ENCODE measurements around the gene IFRD2.
A peak's percentile ranks its signal among the peaks of the same experiment; 100 is the strongest.

Gene IFRD2, protein sequence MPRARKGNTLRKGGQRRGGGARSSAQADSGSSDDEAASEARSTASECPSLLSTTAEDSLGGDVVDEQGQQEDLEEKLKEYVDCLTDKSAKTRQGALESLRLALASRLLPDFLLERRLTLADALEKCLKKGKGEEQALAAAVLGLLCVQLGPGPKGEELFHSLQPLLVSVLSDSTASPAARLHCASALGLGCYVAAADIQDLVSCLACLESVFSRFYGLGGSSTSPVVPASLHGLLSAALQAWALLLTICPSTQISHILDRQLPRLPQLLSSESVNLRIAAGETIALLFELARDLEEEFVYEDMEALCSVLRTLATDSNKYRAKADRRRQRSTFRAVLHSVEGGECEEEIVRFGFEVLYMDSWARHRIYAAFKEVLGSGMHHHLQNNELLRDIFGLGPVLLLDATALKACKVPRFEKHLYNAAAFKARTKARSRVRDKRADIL

DNA sequence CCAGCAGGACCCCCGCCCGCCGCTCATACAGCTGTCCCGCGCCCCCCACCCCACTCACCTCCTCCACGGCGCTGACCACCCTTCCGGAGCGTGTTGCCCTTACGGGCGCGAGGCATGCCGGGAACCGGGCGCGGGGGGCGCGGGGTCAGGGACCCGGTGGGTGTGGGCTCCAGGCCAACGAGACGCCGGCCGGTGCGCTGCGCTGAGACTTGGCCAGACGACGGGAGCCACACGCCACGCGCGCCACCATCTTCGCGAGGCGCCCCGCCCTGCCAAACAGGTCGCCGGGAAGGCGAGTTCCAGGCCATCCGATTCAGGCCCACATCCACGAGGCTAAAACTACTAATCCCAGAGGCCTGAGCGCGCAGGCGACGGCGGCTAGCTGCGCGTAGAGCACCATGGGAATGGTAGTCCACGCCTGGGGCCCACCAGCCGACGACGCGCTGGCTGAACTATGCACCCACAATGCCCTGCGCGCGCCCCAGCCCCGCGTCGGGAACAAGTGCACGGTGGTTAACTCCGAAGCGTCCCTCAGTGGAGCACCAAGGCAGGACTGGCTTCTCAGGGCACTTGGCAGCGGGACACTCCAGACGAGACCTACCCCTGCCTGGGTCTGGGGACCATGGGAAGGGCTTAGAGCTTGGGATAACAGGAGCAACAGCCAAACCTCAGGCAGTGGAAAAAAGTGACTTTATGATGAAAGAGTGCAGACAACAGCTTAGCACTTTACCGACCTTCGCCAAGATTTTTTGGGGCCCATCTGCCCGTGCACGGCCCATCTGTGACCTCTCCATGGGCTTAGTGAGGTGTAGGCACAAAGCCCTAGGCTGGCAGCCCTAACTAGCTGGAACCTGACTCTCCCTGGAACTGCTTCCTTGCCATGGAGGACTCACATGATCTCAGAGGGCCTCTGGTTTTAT is at the start of gene IFRD2:
Gene IFRD2, minus strand, starts transcription at position 271 of the 920 bp plus-strand sequence. Its CDS starts 155 bp downstream, at position 116.
- DNase-seq: peak; percentile 93 to 97

DNA sequence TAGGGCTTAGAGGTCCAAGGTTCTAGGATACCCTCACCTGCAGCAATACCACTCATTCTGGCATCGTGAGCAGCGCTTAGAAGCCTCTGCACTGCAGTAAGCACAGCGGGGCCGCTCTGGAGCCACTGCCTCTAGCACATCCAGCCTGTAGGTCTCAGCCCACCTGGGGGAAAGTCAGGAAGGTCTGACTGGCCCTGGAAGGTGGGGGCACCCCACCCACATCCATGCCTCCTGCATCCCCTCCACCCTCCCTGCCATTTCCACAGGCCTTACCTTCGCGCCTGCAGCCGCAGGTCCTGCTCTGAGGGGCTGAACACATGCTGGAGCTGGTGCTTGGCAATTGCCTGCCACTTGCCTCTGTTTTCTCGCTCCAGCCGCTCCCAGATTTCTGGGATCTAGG is 49.3 kb upstream of the IFRD2 start:
- no peak for DNase-seq

DNA sequence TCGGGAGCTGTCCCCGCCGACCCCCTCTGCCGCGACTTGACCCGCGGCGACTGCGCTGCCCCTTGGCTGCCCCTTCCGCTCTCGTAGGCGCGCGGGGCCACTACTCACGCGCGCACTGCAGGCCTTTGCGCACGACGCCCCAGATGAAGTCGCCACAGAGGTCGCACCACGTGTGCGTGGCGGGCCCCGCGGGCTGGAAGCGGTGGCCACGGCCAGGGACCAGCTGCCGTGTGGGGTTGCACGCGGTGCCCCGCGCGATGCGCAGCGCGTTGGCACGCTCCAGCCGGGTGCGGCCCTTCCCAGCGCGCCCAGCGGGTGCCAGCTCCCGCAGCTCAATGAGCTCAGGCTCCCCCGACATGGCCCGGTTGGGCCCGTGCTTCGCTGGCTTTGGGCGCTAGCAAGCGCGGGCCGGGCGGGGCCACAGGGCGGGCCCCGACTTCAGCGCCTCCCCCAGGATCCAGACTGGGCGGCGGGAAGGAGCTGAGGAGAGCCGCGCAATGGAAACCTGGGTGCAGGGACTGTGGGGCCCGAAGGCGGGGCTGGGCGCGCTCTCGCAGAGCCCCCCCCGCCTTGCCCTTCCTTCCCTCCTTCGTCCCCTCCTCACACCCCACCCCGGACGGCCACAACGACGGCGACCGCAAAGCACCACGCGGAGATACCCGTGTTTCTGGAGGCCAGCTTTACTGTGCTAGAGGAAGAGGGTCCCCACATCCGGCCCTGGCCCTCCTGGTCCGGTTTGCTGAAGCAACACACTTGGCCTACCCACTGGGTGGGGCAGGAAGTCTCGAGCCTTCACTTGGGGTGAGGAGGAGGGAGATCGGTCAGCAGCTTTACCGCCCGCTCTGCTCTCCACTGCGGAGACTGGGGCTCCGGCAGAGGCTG is 48.5 kb upstream of the IFRD2 start, which contains the start of gene RASSF1:
Gene RASSF1, minus strand, starts transcription at position 389 of the 882 bp plus-strand sequence. Its CDS starts 31 bp downstream, at position 358.
- no peak for DNase-seq

DNA sequence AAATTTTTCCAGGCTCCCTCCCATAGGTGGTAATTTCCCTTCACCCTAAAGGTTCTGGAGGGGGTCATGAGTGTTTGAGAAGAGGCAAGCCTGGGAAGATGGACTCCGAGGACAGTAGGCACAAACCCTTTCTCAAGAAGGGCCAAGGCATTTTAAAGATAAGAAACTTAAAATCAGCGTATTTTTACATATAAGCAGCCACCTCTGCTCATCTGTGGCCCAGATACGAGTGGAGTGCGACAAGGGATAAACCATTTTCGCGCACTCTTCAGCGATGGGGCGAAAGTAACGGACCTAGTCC is 47.9 kb upstream of the IFRD2 start:
- DNase-seq: no peak

DNA sequence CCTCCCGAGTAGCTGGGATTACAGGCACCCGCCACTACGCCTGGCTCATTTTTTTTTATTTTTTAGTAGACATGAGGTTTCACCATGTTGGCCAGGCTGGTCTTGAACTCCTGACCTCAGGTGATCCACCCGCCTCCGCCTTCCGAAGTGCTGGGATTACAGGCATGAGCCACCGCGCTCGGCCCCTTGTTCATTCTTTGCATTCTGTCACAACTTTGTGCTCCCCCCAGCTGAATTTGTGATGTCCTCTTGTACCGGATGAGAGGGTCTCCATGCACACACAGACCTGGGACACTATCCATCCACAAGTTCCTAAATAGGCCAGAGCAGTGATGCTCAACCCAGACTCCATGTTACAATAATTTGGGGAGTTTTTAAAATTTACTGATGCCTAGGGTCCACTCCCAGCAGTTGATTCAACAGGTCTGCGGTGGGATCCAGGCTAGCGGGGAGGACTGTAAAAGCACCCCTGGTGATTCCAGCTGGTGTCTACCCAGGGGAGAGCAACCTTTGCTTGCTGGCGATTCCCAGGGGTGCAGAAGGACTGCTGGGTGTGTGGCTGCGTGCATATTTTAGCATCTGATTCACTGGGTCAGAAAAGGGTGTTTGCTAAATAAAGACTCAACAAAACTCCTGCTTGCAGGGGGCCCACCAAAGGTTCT is 47.4 kb upstream of the IFRD2 start:
- DNase-seq: no peak

DNA sequence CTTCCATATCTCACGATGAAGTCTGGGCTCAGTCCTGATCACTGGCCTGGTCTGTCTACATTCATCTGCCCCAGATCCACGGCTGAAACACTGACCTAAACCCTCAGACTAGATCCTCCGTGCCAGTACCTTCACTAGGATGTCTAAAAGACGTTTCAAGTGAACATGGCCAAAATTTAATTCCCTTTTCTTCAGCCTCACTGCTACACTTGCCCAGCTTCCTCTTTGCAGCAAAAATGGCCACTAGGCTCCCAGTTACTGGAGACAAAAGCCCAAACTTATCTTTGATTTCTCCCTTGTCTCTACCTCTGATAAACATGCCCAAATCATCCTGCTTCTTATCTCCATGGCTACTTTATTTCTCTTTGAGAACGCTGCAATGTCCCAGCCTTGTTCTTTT is 46.7 kb upstream of the IFRD2 start:
- no peak for DNase-seq

DNA sequence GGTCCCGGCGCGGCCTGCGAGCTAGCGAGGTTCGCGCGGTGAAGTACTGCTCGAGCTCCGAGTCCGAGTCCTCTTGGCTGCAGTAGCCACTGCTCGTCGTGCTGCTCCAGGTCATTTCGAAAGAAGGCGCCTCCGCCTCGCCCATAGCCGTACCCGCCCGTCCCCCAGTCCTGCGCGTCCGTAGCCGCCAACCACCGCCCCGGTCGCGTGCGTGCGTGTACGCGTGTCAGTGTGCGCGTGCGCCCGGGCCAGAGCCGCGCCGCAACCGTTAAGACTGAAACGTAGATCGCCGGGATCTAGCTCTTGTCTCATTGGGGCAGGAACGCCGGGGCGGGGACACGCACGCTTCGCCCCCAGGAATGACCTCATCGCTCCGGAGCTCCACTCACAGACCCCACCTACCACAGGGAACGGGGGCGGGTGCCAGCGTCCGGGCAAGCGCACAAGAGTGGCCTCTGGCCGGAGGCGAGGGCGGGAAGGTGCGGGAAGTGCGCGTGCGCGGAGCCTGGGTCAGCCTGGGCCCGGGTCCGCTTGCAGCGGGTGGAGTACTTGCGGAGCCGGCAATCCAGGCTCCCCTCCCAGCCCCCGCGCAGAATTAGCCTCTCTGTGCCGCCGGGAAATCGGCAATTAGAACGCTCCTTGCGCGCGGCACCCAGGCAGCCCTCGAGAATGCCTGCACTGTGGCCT is 45.1 kb upstream of the IFRD2 start:
- DNase-seq: peak; percentile 94 to 98

DNA sequence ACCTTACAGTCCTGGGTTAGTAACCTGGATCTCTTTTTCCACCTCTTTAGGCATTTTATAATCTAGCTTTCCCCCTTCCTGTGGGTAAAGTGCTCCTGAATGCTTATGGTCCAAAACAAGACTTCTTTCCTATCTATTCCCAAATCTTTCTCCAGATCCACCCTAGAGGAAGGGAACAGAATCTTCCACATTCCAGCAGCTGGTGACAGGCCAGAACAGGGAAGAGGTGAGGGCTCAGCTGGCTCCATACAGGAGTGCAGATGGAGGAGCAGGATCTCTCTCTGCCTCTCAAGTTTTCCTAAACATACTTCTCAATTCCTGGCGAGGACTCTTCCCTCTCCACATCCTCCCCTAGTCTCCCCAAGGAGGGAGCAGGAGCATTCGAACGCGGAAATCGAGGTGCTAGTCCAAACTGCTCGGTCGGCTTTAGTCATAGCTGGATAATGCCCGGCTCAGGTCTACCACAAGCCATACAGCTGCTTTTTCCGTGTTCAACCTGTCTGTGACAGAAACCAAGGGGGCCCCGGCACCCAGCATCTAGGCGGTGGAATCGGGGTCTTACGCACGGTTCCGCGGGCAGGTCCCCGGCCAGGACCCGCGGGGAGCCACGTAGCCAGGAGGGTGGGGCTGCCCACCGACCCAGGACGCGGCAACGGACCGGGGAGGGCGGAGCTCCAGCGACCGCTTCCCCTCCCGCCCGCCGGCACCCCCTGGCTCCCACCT is 44.4 kb upstream of the IFRD2 start:
- no peak for DNase-seq

DNA sequence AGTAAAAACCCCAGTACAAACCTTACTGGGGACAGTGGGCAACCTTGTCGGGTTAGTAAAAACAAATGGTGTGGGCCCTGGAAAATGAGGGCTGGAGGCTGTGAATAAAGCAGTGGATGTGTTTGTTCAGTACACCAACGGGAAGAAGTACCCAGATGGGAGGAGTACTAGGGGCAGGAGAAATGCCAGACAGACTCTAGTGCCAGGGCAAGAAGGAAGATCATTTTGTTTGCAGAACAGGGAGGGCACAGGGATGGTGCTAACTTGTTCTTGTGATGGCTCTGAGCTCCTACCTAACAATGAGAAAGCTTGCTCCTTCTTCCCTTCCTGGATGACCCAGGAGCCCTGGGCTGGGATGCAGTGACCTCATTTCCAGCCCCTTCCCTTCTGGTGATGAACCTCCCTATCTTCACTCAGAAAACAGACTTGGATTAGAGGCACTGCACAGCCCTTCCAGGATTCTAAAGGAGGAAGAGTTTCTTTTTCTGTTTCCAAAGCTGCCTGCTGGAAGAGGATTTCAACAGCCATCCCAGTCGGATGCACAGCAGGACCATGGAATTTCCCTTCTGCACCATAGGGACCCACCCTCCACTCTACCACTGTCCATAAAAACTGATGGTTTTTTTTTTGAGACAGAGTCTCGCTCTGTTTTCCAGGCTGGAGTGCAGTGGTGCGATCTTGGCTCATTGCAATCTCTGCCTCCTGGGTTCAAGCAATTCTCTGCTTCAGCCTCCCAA is 42.3 kb upstream of the IFRD2 start:
- DNase-seq: no peak

DNA sequence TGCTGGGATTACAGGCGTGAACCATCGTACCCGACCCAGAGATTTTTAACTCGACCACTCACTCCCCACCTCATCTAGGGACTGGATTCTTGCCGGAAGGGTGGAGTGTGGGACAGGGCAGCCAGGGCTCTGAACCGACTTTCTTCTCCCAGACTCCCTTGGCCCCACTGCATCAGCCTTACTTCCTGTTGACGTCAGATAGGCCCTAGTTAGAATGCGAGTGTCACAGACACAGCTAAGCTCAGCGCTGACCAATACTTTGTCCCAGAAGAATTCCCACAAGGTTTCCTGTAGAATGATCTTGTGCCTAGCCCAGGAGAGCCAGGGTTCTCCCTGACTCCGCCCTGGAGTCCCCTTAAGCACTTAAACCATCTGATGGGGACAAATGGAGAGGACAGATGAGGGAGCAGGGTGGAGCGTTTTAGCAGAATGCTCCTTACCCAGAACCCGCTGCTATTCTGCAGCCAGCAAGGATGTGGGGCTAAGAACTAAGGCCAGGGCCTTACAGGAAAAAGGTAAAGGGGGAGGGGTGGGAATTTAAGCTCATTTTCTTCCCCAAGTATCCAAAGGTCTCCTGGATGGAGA is 41.6 kb upstream of the IFRD2 start:
- DNase-seq: no peak

DNA sequence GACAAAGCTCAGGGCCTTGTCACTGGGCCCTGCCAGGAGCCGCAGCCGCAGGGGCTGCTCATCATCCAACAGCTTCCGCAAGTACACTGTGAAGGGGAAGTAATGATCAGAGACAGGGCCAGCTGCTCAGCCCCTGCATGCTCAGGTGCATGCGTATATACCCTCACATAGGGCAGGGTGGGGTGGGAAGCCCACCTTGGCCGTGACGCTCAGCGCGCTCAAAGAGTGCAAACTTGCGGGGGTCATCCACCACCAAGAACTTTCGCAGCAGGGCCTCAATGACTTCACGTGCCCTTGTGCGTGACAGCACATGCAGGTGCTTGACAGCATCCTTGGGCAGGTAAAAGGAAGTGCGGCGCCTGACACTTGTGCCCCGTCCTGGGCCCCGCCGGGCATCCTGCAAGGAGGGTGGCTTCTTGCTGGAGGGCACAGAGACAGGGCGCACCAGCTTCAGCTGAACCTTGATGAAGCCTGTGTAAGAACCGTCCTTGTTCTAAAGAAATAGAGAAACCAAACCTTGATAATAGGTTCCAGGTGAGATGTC is 39.2 kb upstream of the IFRD2 start:
- no peak for DNase-seq

DNA sequence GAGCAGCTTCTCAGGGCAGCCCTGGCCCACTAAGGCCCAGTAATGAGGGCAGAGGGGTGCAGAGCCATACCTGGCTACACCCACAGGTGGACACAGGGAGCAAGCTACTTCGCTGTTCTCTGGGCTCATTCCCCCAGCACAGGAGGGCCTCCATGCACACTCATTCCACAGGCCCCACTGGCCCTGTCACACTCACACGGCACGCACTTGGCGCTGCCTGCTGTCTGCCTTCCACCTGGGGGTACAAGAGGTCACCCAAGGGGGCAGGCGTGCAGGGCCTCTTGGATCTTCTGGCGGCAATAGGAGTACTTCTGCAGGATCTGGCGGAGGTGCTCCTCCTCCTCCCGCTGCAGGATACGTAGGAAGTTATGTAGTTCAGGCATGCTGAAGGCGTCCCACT is 38.1 kb upstream of the IFRD2 start:
- DNase-seq: no peak

DNA sequence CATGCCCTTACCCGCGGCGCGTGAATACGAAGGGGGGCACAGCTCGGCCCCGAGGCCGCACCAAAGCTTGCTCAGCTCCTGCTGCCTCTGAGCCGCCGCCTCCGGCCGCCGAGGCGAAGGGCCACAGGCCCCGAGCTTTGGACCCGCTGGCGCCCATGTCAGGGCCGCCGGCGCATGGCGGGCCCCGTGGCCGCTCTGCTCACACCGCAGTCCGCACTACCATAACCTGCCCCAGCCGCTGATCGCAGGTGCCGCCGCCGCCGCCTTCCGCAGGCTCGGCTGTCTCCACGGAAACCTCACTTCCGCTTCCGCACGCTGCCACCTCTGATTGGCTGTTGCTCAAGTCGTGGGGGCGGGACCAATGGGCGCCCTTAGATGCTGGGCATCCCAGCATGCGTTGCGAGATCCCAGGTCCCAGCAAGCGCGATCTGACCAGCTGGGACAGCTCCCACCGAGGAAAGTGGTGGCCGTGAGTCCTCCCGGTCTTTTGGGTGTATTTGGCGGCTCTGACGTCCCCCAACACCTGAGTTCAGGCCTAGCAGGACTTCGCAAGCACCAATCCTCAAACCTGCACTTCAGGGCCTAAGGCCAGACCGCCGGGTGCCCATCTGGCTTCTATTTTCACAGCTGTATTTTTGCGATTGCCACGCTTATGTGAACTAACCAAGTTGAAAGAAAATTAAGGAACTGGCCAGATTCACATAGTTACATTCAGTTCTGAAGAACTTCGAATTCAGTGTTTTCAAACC is 35.9 kb upstream of the IFRD2 start, which contains the start of gene TUSC2:
Gene TUSC2, minus strand, starts transcription at position 281 of the 749 bp plus-strand sequence. Its CDS starts 124 bp downstream, at position 157.
- peak; percentile 94 to 95 for DNase-seq

DNA sequence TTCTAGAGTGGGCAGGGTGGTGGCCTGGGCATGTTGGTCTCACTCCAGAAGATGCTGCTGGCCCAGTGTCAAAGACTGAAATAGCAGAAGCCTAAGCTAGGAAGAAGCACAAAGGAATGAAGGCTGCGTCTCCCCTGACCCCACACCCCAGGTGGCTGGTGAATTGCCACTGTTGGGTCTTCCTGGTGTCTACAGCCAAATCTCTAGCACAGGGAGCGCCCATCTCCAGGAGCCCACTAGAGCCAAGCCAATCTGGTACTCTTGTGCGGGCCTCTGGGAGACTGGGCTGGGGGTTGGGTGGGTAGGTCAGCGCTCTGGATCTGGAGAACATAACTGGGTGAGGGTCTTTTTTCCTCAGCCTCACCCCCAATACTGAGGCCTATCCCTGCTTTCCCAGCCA is 34.9 kb upstream of the IFRD2 start:
- DNase-seq: no peak

DNA sequence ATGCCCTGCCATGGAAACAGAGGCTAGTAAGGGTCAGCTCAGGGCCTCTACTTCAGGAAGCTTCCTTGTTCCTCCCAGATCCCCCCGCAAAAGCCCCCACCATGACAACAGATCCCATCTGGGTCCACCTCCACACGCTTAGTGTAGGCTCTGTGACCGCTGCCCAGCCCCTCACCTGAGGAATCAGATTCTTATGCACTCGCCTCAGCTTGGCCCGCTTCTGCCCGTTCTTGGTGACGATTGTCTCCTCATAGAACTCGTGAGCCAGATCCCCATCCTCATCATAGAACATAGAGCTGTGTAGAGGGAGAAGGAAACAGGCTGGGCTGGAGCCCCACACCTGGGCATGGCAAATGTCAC is 33.9 kb upstream of the IFRD2 start:
- no peak for DNase-seq

DNA sequence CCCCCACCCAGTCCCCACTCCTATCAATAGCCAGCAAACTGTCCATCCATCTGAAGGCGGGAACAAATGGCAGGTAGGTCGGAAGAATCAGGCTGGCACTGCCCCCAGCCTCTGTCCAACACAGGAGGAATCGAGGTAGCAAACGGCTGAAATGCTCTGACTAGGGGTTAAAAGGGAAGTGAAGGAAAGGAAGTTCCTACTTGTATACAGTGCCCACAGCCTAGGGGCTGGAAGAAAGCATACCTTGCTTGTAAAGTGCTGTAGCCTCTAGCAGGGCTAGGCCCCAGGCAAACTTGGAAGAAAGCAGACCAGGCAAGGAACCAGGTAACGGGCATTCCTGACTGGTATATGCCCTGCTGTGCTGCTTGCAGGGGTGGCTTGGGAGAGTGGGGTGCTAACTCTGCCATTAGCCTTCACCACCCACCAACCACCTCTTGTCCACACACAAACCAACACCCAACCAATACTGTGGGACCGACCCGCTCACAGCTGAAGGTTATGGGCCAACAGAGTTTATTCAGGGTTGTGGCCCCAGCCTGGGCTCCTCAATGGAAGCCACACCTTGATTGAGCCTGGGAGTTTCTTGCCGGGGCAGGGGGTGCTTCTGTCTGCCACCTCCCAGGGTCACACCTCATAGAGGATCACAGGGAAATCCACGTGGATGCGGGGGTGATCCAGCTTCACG is 33.4 kb upstream of the IFRD2 start:
- no peak for DNase-seq

DNA sequence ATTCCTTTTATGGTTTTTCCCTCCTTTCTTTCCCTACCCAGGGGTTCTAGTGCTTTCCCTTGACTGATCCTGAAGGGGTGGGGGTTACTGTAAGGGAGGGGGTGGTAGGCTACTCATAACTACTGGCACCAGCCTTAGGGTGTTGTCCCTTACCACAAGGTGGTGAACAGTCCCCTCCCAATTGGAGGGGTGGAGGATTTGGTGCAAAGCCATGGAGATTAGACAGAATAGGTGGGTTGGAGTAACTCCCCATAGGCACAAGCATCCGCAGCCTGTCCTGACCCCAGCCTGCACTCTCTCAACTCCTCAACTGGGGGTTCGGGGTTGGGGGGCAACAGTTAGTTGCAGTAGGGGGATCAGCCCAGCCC is 32.9 kb upstream of the IFRD2 start:
- DNase-seq: no peak
